ENCODE measurements around the gene LRTM2.

The LRTM2 gene

DNA sequence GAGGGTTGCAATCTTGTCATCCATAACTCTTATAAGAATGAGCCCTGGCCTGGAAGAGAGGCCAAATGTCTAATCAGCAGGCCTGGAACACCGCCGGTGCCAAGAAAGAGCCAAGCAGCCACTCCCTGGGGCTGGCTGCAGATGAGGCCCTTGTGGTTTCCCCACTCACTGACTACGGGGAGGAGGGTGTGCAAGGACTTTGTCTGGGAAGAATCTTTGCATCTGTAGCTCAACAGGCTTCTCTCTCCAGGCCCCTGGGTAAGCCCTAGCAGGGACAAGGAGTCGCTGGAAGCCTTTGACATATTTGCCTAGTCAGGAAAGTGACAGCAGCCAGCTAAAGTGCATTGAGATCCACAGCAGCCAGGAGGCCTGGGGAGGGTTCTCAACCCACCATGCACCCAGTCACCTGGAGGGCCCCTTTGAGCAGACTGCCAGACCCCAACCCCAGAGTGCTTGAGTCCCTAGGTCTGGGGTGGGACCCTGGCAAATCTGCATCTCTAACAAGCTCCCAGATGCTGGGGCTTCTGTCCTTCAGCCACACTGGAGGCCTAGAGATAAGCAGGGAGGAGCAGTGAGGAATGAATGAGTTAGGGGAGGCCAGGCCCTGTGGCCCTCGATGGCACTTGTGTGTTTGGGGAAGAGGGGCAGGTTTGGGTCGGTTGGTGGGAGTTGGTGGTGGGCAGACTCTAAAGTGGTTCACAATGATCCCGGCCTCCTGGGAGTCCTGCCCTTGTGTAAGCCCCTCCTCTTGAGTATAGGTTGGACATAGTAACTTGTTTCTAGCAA lies 13.9 kb upstream of the LRTM2 start:
- no peak for DNase-seq (ENCODE audit: low spot score)
- TF ChIP-seq, protein P1, sequence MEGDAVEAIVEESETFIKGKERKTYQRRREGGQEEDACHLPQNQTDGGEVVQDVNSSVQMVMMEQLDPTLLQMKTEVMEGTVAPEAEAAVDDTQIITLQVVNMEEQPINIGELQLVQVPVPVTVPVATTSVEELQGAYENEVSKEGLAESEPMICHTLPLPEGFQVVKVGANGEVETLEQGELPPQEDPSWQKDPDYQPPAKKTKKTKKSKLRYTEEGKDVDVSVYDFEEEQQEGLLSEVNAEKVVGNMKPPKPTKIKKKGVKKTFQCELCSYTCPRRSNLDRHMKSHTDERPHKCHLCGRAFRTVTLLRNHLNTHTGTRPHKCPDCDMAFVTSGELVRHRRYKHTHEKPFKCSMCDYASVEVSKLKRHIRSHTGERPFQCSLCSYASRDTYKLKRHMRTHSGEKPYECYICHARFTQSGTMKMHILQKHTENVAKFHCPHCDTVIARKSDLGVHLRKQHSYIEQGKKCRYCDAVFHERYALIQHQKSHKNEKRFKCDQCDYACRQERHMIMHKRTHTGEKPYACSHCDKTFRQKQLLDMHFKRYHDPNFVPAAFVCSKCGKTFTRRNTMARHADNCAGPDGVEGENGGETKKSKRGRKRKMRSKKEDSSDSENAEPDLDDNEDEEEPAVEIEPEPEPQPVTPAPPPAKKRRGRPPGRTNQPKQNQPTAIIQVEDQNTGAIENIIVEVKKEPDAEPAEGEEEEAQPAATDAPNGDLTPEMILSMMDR (IDR thresholded peaks at IDR 0.05; ENCODE audit: extremely low read depth, insufficient read depth, missing control alignments), result no peak
- in situ Hi-C loops (cut with MboI; ENCODE audit: low pct_unique_long_range_greater_than_20kb, low sequenced_read_pairs, unreplicated experiment), result no loop called here

DNA sequence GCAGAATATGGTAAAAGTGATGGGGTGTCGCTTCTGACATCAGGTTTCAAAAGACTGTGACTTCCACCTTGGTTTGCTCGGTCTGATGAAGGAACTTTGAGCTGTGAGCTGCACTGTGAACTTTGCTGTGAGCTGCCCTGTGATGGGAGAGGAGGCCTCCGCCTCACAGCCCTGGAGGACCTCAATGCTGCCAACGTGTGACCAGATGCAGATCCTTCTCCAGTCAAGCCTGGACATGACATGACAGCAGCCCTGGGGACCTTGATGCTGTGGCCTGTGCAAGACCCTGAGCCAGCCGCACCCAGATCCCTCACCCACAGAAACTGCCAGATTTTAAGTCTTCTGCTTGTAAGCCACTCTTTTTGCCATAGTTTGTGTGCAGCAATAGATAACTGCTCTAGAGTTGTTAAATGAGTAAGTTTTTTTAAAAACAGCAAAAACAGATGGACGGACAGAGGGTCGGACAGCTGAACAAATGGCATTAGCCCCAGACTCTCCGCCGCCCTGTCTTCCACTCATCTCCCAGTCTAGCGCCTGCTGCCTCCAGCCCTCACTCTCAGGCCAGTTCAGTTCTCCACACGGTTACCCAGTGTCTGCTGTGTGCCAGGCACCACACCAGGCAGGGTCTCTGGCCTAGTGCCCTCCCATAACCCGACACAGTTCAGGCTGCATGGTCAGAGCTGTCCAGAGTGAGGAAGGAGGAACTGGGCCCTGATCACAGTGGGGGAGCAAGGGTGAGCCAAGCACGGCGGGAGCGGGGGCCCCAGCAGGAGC lies 13.1 kb upstream of the LRTM2 start:
- in situ Hi-C loops (cut with MboI; ENCODE audit: low pct_unique_long_range_greater_than_20kb, low sequenced_read_pairs, unreplicated experiment), result no loop called here
- DNase-seq (ENCODE audit: low spot score), result no peak
- TF ChIP-seq, protein P1 (IDR thresholded peaks at IDR 0.05; ENCODE audit: extremely low read depth, insufficient read depth, missing control alignments), result no peak

DNA sequence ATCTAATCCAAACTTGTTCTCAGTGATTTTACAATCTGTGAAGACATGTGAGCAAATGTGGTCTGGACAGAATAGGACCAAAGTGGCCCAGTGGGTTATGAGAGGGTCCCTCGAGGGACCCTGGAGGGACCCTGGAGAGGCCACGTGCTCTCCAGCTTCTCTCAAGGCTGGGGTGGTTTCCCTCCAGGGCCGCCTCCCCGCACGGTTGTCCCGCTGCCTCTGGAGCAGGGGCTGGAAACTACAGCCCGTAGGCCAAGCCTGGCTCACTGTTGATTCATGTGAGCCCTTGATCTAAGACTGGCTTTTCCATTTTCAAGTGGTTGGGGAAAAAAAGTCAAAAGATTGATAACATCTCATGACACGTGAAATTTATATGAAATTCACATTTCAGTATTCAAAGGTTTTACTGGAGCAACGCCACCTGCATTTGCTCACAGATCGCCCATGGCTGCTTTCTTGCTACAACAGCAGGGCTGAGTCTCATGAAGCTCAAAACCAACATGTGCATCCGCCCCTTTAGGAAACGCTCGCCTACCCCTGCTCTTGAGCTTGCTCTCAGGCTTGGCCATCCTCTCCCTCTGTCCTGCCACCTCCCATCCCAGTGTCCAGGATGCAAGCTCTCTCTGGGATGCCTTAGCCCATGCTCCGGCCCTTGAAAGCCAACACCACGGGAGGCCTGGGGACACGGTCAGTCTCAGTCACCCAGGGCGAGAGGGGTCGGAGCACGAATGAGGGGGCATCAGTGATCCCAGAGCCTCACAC lies 12.1 kb upstream of the LRTM2 start:
- in situ Hi-C loops (cut with MboI; ENCODE audit: low pct_unique_long_range_greater_than_20kb, low sequenced_read_pairs, unreplicated experiment), result no loop called here
- no peak for DNase-seq (ENCODE audit: low spot score)

DNA sequence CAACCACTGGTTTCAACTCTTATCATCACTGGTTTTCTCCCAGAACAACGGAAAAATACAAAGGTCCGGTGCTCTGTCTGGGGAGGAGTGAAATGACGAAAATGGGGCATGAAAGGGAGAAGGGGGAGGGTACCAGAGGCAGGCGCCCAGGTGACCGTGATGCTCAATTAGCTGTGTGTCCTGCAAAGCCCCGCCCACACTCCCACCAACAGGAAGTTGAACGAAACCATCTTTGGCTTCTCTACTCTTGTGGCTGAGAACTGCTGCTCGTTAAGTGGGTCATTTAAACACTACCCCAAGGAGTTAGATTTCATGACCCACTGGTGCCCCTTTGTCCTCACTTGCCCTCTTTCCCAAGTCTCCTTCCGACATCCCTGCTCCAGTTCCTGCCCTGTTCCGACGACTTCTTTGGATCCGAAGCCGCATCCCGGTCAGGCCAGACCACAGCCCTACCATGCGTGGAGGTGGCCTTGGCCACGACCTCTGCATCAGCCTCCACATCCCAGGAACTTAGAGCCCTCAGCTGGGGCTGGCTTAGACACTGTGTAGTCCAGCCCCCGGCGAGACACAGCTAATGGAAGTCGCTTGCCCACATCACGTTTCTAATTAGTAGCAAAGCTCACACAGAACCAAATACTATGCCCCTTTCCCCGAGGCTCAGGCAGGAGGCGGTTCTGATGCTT lies 11.4 kb upstream of the LRTM2 start:
- DNase-seq (ENCODE audit: low spot score), result no peak
- TF ChIP-seq, protein P1 (IDR thresholded peaks at IDR 0.05; ENCODE audit: extremely low read depth, insufficient read depth, missing control alignments), result no peak
- in situ Hi-C loops (cut with MboI; ENCODE audit: low pct_unique_long_range_greater_than_20kb, low sequenced_read_pairs, unreplicated experiment), result no loop called here

More for the DNA sequence above, 12.1 kb upstream of the LRTM2 start:
- TF ChIP-seq, protein P1 (IDR thresholded peaks at IDR 0.05; ENCODE audit: extremely low read depth, insufficient read depth, missing control alignments), result no peak

DNA sequence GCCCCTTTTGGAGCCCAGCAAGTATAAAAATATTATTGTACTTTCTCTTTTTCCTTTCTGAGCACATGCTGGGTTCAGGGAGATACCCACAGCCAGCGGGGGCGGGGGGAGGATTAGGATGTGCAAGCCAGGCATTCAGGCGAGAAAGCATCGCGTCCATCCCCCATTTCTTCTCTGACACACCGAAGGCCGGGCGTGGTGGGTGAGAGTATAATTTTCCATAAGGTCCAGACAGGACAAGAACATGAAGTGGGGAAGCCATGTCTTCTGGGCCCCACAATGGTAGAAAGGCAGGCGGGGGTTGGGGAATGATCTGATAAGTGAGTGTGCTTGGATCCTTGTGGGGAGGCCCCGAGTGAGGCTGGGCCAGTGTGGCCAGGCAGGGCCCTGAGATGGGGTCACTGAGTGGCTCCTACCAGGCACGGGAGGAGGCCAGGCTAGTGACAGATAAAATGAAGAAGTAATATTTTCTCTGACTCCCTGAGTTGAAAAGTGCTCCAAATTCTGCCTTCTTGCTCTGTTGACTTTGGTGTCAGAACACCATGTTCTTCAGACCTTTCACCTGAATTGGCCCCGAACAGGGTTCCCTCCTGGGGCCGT lies 10.7 kb upstream of the LRTM2 start:
- no peak for DNase-seq (ENCODE audit: low spot score)
- TF ChIP-seq, protein P1 (IDR thresholded peaks at IDR 0.05; ENCODE audit: extremely low read depth, insufficient read depth, missing control alignments), result no peak
- in situ Hi-C loops (cut with MboI; ENCODE audit: low pct_unique_long_range_greater_than_20kb, low sequenced_read_pairs, unreplicated experiment), result no loop called here

All from GM13977 (cell line).